Measurements from ENCODE around the gene ABHD17A.

DNA sequence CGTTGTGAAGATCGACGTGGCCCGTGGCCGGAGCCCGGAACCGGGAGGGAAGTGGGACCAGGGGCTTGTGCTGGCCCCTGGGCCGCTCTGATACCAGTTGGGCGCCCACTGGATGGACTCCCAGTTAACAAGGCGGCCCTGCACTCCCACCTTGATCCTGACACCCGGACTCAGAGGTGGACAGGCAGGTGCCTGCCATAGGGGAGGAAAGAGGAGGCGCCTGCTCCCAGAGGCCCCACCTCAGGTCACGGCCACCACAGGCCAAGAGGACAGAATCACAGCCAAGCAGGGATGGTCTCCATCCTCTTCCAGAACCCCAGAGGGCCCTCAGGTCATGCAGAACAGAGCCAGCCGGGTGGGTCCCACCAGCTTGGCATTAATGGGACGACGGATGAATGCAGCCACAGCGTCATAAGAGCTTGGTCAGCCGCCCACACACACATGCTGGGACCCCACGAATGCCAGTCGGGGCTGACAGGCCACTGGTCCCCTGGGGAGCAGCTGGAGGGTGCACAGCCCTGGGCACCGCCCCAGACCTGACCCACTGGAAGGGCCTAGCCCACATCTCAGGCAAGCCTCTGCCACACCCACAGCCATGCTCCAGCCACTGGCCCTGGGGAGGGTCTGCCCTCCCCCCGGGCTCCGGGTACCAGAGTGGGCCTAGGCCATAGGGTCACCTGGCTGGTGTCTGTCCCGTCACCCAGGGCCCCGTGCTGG is 12.3 kb downstream of the ABHD17A start:
- TF ChIP-seq EZH2 (IDR thresholded peaks at IDR 0.05; ENCODE audit: low read length, missing control alignments): no peak
- TF ChIP-seq, protein P1, sequence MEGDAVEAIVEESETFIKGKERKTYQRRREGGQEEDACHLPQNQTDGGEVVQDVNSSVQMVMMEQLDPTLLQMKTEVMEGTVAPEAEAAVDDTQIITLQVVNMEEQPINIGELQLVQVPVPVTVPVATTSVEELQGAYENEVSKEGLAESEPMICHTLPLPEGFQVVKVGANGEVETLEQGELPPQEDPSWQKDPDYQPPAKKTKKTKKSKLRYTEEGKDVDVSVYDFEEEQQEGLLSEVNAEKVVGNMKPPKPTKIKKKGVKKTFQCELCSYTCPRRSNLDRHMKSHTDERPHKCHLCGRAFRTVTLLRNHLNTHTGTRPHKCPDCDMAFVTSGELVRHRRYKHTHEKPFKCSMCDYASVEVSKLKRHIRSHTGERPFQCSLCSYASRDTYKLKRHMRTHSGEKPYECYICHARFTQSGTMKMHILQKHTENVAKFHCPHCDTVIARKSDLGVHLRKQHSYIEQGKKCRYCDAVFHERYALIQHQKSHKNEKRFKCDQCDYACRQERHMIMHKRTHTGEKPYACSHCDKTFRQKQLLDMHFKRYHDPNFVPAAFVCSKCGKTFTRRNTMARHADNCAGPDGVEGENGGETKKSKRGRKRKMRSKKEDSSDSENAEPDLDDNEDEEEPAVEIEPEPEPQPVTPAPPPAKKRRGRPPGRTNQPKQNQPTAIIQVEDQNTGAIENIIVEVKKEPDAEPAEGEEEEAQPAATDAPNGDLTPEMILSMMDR (conservative IDR thresholded peaks at IDR 0.05 in 1 of 2, IDR thresholded peaks at IDR 0.05 in 1 of 2; ENCODE audit: low read depth in 1 of 2, low read length in 2 of 2): no peak
